Chondrocyte (in vitro differentiated cells): Measurements from ENCODE around the gene HOXC12. TPM values are rescaled to one million over a fixed set of nuclear protein-coding genes. Genes with fewer than 3 reads are reported as not detected.
A peak's percentile ranks its signal among the peaks of the same experiment; 100 is the strongest.

Experiments
- DNase-seq: peaks from one replicate; pipeline ENCODE4 v3.0.0; 2021; ENCODE audit warnings: mixed read lengths, low spot score
- H3K27ac Mint-ChIP-seq: one replicate; pipeline ENCODE4 v1.8.0; 2021; ENCODE audit warnings: mild to moderate bottlenecking, moderate library complexity, mixed read lengths; ENCODE audit not compliant: unreplicated experiment
- H3K27me3 Mint-ChIP-seq: 2 replicates; pipeline ENCODE4 v1.8.0; 2021; ENCODE audit warnings: low read depth, mixed read lengths
- H3K36me3 Mint-ChIP-seq: 2 replicates; pipeline ENCODE4 v1.8.0; 2021; ENCODE audit warnings: low read depth, mixed read lengths
- H3K4me1 Mint-ChIP-seq: 2 replicates; pipeline ENCODE4 v1.8.0; 2021; ENCODE audit warnings: low read depth, mild to moderate bottlenecking, mixed read lengths
- H3K4me3 Mint-ChIP-seq: one replicate; pipeline ENCODE4 v1.8.0; 2021; ENCODE audit warnings: mild to moderate bottlenecking, moderate library complexity, mixed read lengths; ENCODE audit not compliant: unreplicated experiment
- H3K9me3 Mint-ChIP-seq: 2 replicates; pipeline ENCODE4 v1.8.0; 2021; ENCODE audit warnings: low read depth, mixed read lengths
- total RNA-seq: library from RNA; stranded (reverse); gene quantifications from 3 replicates; pipeline ENCODE4 v1.2.1, GENCODE V29; 2021
- TF ChIP-seq, protein P1 (sequence below): fragments of 200-600 bp; sonication (generic); IDR thresholded peaks from 2 replicates; pipeline ENCODE4 v1.5.0; 2021; ENCODE audit warnings: antibody characterized with exemption, mild to moderate bottlenecking, moderate library complexity

The HOXC12 gene
- total RNA-seq, 1 donor from 2014 or later, result not detected

DNA sequence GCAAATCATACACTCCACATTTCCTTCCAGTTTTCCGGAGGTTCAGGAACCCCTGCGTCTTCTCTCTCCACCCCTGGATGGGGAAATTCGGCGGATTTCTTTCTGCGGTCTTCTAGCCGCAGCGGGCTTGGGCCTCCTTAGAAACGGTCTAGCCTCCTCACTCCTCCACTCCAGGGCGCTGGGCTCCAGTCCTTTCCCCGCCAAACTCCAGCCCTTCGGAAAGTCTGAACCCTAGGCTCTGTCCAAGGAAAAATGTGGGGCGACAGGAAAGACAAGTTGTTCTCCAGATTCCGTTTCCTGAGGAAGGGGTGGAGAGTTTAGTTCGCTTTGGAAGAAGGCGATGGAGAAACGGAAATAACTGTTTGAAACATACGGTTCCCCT lies 28.9 kb downstream of the HOXC12 start:
- no peak for DNase-seq
- Mint-ChIP-seq H3K9me3 (no peaks in the 10 kb centered on the region), H3K4me1 (no peaks in the 10 kb centered on the region), H3K4me3 (no peak overlapping the region), H3K27me3 (peaks cover 91% of the 10 kb centered on the region), H3K36me3 (peaks cover 3% of the 10 kb centered on the region), H3K27ac (no peak overlapping the region)
- TF ChIP-seq, protein P1, sequence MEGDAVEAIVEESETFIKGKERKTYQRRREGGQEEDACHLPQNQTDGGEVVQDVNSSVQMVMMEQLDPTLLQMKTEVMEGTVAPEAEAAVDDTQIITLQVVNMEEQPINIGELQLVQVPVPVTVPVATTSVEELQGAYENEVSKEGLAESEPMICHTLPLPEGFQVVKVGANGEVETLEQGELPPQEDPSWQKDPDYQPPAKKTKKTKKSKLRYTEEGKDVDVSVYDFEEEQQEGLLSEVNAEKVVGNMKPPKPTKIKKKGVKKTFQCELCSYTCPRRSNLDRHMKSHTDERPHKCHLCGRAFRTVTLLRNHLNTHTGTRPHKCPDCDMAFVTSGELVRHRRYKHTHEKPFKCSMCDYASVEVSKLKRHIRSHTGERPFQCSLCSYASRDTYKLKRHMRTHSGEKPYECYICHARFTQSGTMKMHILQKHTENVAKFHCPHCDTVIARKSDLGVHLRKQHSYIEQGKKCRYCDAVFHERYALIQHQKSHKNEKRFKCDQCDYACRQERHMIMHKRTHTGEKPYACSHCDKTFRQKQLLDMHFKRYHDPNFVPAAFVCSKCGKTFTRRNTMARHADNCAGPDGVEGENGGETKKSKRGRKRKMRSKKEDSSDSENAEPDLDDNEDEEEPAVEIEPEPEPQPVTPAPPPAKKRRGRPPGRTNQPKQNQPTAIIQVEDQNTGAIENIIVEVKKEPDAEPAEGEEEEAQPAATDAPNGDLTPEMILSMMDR, result no peak

- Mint-ChIP-seq H3K4me1 (no peaks in the 10 kb centered on the region), H3K27ac (no peak overlapping the region), H3K27me3 (peaks cover 91% of the 10 kb centered on the region), H3K9me3 (no peaks in the 10 kb centered on the region), H3K36me3 (peaks cover 3% of the 10 kb centered on the region), H3K4me3 (no peak overlapping the region)
- TF ChIP-seq, protein P1, result no peak
- DNase-seq, result no peak
These were observed 29.4 kb downstream of the HOXC12 start for GRCh38 chr12:53983950-53984572.

DNA sequence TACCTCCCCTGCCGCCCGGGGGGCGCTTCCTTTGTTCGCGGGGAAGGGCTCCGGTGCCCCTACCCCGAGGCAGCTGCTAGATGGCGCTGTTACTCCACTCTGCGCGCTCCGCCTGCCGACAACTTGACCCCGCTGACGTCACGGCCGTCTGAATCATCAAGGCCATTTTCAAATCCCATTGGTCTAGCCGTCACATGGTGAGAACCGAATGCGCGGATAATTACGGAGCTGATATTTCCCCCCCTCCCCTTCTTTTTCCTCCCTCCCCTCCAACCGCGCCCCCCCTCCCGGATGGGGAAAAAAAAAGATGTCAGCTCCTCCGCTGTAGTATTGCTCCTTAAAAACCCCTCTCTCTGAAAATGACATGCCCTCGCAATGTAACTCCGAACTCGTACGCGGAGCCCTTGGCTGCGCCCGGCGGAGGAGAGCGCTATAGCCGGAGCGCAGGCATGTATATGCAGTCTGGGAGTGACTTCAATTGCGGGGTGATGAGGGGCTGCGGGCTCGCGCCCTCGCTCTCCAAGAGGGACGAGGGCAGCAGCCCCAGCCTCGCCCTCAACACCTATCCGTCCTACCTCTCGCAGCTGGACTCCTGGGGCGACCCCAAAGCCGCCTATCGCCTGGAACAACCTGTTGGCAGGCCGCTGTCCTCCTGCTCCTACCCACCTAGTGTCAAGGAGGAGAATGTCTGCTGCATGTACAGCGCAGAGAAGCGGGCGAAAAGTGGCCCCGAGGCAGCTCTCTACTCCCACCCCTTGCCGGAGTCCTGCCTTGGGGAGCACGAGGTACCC lies 30.4 kb downstream of the HOXC12 start, which contains the start of gene HOXC10:
HOXC10 (plus strand) TSS at position 246 of the 791 bp plus-strand sequence; CDS start at position 360, 114 bp downstream.
- Mint-ChIP-seq H3K9me3 (no peaks in the 10 kb centered on the region), H3K27me3 (peaks cover 91% of the 10 kb centered on the region), H3K4me1 (no peaks in the 10 kb centered on the region), H3K36me3 (peaks cover 2% of the 10 kb centered on the region), H3K4me3 (no peak within 1 kb of the TSS), H3K27ac (no peak within 1 kb of the TSS)
- TF ChIP-seq, protein P1, result peak; percentile 65
- no peak for DNase-seq

GRCh38 chr12:53985692-53985993 lies 30.9 kb downstream of the HOXC12 start:
- DNase-seq, result no peak
- H3K4me1 Mint-ChIP-seq, result no peaks in the 10 kb centered on the region
- no peak overlapping the region for H3K27ac Mint-ChIP-seq
- peaks cover 2% of the 10 kb centered on the region for H3K36me3 Mint-ChIP-seq
- H3K4me3 Mint-ChIP-seq, result no peak overlapping the region
- TF ChIP-seq, protein P1, result no peak
- no peaks in the 10 kb centered on the region for H3K9me3 Mint-ChIP-seq
- peaks cover 91% of the 10 kb centered on the region for H3K27me3 Mint-ChIP-seq

GRCh38 chr12:53985994-53986685 lies 31.4 kb downstream of the HOXC12 start:
- no peaks in the 10 kb centered on the region for H3K4me1 Mint-ChIP-seq
- peaks cover 91% of the 10 kb centered on the region for H3K27me3 Mint-ChIP-seq

More at GRCh38 chr12:53985994-53986685, 31.4 kb downstream of the HOXC12 start:
- H3K27ac Mint-ChIP-seq, result no peak overlapping the region
- no peak for DNase-seq
- TF ChIP-seq, protein P1, result no peak
- H3K4me3 Mint-ChIP-seq, result no peak overlapping the region
- H3K9me3 Mint-ChIP-seq, result no peaks in the 10 kb centered on the region
- H3K36me3 Mint-ChIP-seq, result peaks cover 2% of the 10 kb centered on the region
